CD4-positive, alpha-beta T cell treated with Interleukin-10 for 1 hour (primary cell): ENCODE measurements around the gene GLT8D1.
"Not testable (repeated sequence)": the region's sequence is repeated elsewhere in the genome, so short reads cannot be mapped to it uniquely, and the experiment has no call there.

Experiments used
- DNase-seq: peaks from one replicate; pipeline ENCODE4 v3.0.0-alpha.2; 2020

The GLT8D1 gene

DNA sequence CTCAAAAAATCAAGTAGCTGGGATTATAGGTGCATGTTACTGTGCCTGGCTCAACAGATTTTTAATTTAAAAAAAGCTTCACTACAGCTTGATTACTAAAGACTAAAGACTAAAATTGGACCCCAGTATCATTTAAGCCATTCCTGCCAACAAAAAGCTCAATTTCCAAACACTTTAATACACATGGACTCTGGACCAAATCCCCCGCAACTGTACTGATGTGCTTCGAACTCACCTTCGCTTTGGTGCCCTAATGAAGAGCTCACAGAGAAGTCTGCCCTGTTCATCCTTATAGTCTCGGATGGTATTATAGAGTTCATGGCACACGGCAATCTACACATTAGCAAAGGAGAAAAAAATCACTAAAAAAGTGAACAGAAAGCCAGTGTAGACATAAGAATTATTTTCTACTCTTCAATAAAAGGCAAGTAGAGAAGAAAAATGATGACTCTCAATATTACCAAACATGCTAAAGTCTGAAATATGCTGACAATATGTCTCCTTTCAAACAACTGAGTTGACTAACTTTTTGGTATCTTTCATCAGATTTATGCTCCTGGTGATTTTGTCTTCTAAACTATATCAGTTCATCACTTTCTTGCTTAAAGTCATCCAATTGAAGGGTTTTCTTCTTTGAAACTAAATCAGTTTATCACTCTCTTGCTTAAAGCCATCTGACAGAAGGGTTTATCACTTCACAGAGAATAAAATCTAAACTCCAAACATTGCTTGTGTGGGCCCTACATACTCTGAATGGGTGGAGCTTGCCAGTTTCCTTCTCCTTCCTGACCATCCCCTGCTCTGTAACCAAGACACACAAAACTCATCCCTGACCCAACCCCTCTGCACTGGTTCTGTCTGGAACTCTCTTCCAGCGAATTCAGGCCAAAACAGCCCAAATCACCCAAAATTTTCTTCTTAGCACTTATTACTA is 27.1 kb downstream of the GLT8D1 start:
- no peak for DNase-seq

DNA sequence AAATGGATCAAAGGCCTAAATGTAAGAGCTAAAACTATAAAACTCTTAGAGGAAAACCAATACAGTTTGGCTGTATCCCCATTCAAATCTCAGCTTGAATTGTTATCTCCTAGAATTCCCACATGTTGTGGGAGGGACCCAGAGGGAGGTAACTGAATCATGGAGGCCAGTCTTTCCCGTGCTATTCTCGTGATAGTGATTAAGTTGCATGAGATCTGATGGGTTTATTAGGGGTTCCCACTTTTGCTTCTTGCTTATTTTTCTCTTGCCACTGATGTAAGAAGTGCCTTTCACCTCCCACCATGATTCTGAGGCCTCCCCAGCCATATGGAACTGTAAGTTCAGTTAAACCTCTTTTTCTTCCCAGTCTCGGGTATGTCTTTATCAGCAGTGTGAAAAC is 29.4 kb downstream of the GLT8D1 start:
- DNase-seq = not testable (repeated sequence)

DNA sequence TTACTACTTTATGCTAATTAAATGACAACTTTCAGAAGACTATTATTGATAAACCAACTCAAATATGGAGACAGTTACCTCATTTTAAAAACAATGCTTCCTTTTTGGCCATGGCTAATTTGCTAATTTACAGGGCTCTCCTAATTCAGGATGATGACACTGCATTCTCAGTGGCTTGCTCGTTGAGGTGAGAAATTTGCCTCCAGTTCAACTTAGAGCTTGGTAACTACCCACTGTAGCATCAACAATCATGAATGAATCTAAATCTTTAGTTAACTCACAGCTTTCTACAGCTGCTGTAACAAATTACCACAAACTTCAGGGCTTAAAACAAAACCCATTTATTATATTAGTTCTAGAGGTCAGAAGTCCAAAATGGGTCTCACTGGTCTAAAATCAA is 33.9 kb downstream of the GLT8D1 start:
- DNase-seq = no peak

DNA sequence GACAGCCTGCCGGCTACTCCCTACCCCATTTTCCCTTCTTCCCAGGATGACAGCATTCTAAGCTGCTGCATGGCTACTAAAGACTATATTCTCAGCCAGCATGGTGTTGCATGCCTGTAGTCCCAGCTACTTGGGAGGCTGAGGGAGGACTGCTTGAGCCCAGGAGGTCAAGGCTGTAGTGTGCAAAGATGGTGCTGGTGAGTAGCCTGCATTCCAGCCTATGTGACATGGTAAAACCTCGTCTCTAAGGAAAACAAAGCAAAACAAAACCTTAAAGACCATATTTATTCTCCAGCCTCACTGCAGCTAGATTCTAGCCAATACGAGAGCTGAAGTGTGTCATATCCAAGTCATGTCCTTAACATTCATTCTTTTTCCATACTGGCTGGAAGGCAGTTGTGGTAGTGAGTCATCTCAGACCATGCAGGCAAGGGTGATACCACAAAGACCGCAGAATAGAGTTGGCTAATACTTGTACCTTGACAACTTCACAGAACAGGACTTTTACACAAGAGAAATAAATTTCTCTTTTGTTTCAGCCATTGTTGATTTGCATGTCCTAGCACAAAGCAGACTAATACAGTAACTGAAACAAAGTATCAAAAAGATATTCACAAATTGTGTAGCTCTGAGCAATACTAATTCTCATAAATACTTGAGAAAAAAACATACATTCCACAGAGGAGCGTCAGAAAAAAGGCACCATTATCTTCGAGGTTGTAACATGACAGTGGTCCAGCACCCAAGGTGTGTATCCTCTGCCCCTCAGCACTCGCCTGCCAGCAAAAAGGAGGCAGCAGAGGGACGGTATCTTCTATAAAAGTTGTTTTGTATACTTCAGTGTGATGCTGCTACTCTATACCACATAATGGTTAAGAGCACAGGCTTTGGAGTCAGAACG is 34.7 kb downstream of the GLT8D1 start:
- peak; percentile 53 for DNase-seq

- DNase-seq = no peak
Observed at GRCh38 chr3:52663098-52663497, 42.5 kb downstream of the GLT8D1 start.

GRCh38 chr3:52660046-52660445 is 45.5 kb downstream of the GLT8D1 start:
- no peak for DNase-seq

DNA sequence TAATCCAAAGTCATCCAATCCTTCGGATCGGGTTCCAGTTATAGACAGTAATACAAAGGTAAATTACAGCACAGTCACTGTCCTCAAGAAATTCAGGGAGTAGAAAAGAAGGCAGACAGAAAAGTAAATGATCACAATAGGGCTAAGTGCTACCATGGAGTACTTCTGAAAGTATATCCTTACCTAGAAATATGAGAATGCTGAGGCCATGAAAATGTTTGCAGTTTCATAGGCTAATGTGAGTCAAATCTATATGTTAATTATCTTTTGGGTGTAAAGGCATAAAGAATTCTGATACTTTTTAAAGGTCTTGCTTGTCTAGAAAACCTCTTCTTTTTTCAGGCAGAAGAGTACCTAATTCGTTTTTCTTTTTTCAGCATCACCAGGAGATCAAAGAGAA is 49.7 kb downstream of the GLT8D1 start:
- no peak for DNase-seq

GRCh38 chr3:52651592-52651991 is 54.0 kb downstream of the GLT8D1 start:
- DNase-seq = no peak

- DNase-seq = no peak
Observed at GRCh38 chr3:52650439-52650838, 55.2 kb downstream of the GLT8D1 start.

- DNase-seq = no peak
Observed at GRCh38 chr3:52649461-52650210, 56.0 kb downstream of the GLT8D1 start.

- no peak for DNase-seq
Observed at GRCh38 chr3:52645549-52645948, 60.0 kb downstream of the GLT8D1 start.
